HG03066 (cell line): ENCODE measurements around the gene VIPR2.
"Not testable (repeated sequence)": the region's sequence is repeated elsewhere in the genome, so short reads cannot be mapped to it uniquely, and the experiment has no call there.

ENCODE experiments used
- ATAC-seq: cut with Tn5 transposase; IDR thresholded peaks from one replicate; pipeline ENCODE4 v1.9.1; 2021; ENCODE audit warnings: low read depth; ENCODE audit not compliant: unreplicated experiment

The VIPR2 gene

DNA sequence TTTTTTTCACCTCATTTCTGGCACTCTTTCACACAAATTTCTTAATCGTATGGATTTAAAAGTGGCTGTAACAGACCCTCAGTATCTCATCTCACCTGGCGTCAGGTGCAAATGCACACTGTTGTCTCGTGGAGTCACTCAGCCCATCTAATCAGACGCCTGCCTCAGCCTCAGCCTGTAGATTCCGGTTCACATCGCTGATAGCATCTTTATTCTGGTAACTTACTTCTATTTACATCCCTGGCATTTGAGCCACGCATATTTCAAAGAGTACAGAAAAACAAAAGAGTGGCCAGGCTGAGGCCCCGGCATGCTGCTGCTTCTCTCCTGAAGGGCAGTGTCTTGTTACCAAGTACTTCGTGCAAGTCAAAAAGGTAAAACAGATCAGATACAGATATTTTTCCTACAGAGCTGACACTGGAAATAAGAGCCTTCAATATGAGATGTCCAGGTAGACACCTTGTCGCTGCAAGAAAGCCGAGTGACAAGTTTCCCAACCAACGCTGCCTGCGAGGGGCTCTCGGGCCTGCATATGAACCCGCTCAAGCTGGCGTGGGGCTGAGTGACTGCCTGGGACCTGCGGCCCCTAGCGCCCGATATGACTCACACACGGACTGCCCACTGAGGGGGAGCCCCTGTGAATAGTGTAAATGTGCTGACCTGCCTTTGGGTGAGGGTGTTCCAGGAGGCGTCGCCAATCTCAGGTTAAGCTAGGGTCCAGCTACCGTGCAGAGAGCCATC is 4.3 kb downstream of the VIPR2 start:
- ATAC-seq, result no peak

- ATAC-seq, result no peak
Observed at GRCh38 chr7:159139639-159140038, 5.0 kb downstream of the VIPR2 start.

DNA sequence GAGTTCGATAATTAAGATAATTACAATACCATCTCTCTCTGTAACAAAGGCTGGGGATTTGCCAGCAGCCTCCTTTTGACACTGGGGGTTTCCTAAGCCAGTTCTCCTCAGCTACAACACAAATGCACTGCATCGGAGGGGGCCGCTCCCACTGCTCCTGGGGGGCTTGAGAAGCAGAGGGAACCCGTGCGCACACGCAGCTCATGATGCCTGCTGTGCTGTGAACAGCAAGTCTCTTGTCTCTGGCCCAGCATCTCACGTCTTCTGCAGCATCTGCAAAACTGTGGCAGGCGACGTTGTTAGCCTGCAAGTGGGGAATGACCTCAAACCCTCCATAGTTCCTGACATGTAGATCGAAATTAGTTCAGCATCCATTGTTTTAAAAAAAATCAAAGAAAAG is 5.5 kb downstream of the VIPR2 start:
- ATAC-seq, result no peak

DNA sequence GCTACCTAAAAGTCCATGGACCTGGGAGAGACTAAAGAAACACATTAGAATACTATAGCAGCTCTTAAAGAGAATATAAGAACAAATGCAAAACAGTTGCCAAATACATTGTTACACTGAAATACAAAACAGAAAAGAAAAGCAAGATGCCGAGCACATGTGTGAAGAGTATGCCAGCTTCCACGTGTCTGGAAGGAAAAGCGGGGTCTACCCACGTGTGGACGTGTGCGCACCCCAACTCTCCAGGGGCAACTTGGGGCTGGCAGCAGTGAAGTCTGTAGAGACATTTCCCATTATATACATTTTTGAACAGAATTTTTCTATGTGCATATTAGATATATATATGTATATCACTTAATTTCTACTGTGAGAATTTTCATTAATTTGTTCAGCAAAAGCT is 6.2 kb downstream of the VIPR2 start:
- no peak for ATAC-seq

- no peak for ATAC-seq
Observed at GRCh38 chr7:159137906-159138305, 6.8 kb downstream of the VIPR2 start.

GRCh38 chr7:159136846-159137245 is 7.8 kb downstream of the VIPR2 start:
- no peak for ATAC-seq

DNA sequence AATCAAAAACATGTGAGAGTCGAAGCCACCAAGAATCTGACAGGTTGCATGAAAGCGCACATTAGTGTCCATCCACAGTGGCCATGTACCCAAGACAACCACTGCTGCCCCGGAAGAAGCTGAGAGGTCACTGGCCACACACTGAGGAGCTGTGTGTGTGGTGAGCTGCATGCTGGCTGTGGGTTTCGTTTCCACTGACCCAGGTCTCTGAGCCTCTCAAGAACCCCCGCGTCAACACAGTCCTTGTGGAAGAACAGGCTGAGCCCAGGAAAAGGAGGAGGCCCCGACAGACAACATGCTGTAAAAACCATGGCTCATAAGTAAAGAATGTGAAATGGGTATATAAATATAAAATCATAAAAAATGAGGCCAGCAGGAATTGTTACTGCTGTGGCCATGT is 8.2 kb downstream of the VIPR2 start:
- ATAC-seq, result no peak

DNA sequence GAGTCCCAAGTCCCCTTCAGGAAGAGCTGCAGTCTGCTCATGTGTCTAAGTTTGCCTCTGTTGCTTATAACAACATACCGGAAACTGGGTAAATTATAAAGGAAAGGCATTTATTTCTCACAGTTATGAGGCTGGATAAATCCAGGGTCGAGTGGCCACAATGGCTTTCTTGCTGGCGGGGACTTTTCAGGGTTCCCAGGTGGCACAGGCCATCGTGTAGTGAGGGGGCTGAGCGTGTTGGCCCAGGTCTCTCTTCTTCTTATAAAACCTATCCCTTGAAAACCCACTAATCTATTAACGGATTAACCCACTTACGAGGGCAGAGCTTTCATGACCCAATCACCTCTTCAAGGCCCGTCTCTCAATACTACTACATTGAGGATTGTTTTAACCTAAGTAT is 8.7 kb downstream of the VIPR2 start:
- no peak for ATAC-seq

GRCh38 chr7:159132670-159133443 is 11.8 kb downstream of the VIPR2 start:
- not testable (repeated sequence) for ATAC-seq

DNA sequence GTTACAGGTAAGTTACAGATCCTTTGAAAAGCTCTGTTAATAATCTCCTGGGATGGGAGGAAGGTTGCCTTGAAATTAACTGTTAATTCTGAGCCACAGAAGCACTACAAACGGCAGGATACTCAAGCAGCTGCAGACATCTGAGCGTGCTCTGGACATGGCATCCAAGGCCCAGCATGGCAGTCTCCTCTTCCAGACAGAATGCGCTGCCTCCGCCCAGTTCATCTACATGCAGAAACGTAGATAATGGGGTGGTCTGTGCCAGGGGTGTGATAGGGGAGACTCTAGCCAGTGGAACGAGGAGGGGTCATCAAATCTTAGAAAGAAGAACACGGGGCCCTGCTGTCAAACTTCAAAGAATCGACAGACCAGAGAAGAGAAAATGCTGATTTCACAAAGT is 13.8 kb downstream of the VIPR2 start:
- no peak for ATAC-seq

- no peak for ATAC-seq
Observed at GRCh38 chr7:159130199-159130775, 14.4 kb downstream of the VIPR2 start.

- ATAC-seq, result no peak
Observed at GRCh38 chr7:159128767-159129166, 15.9 kb downstream of the VIPR2 start.

GRCh38 chr7:159127691-159128642 is 16.7 kb downstream of the VIPR2 start:
- ATAC-seq, result no peak

DNA sequence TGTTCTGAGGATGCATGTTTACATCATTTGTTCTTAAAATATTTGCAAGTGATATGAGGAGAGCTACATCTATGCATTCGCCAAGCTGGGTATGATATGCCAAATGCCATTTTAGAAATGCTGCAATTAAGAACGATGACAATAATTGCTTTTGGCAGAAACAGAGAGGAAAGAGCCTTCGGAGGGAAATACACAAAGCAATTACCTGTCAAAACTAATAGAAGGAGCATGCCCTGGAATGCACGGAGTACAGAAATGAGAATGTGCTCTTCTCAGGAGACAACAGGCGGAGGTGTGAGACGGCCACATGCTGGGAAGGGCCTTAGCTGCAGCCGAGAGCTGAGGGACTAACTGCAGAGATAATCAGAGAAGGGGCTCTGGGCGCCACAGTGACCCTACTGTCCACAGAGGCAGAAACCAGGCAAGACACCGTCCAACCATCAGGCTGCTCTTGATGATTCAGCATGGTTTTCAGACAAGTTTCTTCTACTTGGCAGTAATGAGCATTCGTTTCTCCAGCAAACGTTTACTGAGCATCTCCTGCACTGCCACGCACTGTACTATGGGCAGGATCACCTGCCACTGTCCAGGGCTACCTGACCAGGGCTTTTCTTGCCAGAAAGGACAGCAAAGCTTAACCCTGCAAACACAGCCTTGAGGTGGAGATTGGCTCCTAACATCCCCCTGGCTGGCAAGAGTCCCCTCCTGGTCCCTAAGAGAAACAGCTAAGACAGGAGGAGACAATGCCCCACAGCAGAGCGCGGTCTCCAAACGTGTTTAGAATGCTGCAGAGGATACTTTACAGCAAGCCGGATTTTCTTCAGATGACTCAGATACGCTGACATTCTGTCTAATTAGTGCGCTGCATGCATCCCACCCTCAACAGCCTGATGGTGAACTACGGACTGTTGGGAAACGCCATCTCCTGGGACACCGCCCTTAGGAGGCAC is 18.1 kb downstream of the VIPR2 start:
- ATAC-seq, result no peak

- ATAC-seq, result no peak
Observed at GRCh38 chr7:159125955-159126270, 18.8 kb downstream of the VIPR2 start.

GRCh38 chr7:159125104-159125954 is 19.3 kb downstream of the VIPR2 start:
- no peak for ATAC-seq

DNA sequence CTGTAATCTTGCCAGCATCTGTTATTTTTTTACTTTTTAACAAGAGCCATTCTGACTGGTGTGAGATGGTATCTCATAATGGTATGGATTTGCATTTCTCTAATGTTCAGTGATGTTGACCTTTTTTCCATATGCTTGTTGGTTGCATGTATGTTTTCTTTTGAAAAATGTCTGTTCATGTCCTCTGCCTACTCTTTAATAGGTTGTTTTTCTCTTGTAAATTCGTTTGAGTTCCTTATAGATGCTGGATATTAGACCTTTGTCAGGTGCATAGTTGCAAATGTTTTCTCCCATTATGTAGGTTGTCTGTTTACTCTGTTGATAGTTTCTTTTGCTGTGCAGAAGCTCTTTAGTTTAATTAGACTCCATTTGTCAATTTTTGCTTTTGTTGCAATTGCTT is 20.9 kb downstream of the VIPR2 start:
- ATAC-seq, result not testable (repeated sequence)

- not testable (repeated sequence) for ATAC-seq
Observed at GRCh38 chr7:159123294-159123693, 21.4 kb downstream of the VIPR2 start.

DNA sequence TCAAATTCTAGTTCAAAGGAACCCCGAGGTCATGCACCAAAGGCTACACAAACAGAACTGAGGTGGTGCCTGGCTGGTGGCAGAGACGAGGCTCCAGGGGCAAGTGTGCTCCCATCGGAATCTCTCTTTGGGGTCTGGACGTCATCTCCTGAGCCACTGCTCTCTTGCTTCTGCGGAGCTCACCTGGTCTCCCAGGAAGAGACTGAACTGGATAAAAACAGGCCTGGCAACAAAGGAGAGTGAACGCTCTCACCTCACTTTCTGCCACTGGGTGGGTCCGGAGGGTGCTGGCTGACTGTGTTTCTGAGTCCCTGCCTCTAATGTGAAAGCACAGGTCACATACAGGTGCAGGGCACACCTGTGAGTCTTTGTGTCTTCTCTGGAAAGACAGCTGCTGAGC is 22.4 kb downstream of the VIPR2 start:
- ATAC-seq, result no peak
